HEK293 (cell line): Measurements from ENCODE around the gene PARP1.
A peak's percentile ranks its signal among the peaks of the same experiment; 100 is the strongest.

Experiments used
- CTCF ChIA-PET: fragments of 350-600 bp; formaldehyde crosslinking; extraction: SDS; loops from one replicate; lab custom pipeline; 2021; ENCODE audit warnings: antibody characterized with exemption; lab: Yijun Ruan, JAX
- POLR2A ChIA-PET: fragments of 300-600 bp; formaldehyde crosslinking; extraction: SDS; loops from one replicate; lab custom pipeline; 2020; ENCODE audit warnings: antibody characterized with exemption, inconsistent platforms; lab: Yijun Ruan, JAX
- H3K27ac ChIP-seq: fragments of 200-500 bp; sonication (Bioruptor generic); 2 replicates; pipeline ENCODE4 v1.5.1; 2014; ENCODE audit warnings: low read depth, low read length, control low read depth, inconsistent platforms; ENCODE audit errors: extremely low read depth
- H3K36me3 ChIP-seq, 2 experiments: fragments of 200-500 bp in 1 of 2; sonication (Bioruptor generic) in 1 of 2; 1 replicate in 1 of 2; 2 replicates in 1 of 2; pipeline ENCODE4 v1.5.1; 2014 to 2017; ENCODE audit warnings: inconsistent platforms in 2 of 2, low read length in 2 of 2; ENCODE audit not compliant: control insufficient read depth in 2 of 2, insufficient read depth in 1 of 2
- H3K4me1 ChIP-seq: fragments of 200-500 bp; sonication (Bioruptor generic); 2 replicates; pipeline ENCODE4 v1.5.1; 2014; ENCODE audit warnings: mild to moderate bottlenecking, low read length, inconsistent platforms; ENCODE audit not compliant: control insufficient read depth, insufficient read depth
- H3K4me3 ChIP-seq: 2 replicates; pipeline ENCODE4 v1.5.1; 2011; ENCODE audit warnings: low read depth, mild to moderate bottlenecking, control low read depth, low read length, moderate library complexity
- H3K9me3 ChIP-seq: fragments of 200-500 bp; sonication (Bioruptor generic); 2 replicates; pipeline ENCODE4 v1.5.1; 2014; ENCODE audit warnings: low read depth, low read length, inconsistent platforms; ENCODE audit not compliant: control insufficient read depth, insufficient read depth
- ELK4 ChIP-seq: IDR thresholded peaks from 2 replicates; pipeline ENCODE4 v1.6.1; 2011; ENCODE audit warnings: mild to moderate bottlenecking, low read depth, low read length, borderline replicate concordance
- KLF17 ChIP-seq: fragments of 450-650 bp; formaldehyde crosslinking; IDR thresholded peaks from 2 replicates; pipeline ENCODE4 v1.5.1; 2016; ENCODE audit warnings: missing biosample characterization, missing genetic modification characterization
- MZF1 ChIP-seq: fragments of 450-650 bp; formaldehyde crosslinking; IDR thresholded peaks from 2 replicates; pipeline ENCODE4 v1.5.1; 2017; ENCODE audit warnings: missing biosample characterization, missing genetic modification characterization, borderline replicate concordance
- PRDM10 ChIP-seq: fragments of 450-650 bp; formaldehyde crosslinking; IDR thresholded peaks from 2 replicates; pipeline ENCODE4 v1.5.1; 2016; ENCODE audit warnings: missing biosample characterization, missing genetic modification characterization
- PRDM4 ChIP-seq: fragments of 450-650 bp; formaldehyde crosslinking; IDR thresholded peaks from 2 replicates; pipeline ENCODE4 v1.5.1; 2017; ENCODE audit warnings: missing biosample characterization, missing genetic modification characterization
- ZNF133 ChIP-seq: fragments of 450-650 bp; formaldehyde crosslinking; IDR thresholded peaks from 2 replicates; pipeline ENCODE4 v1.5.1; 2016; ENCODE audit warnings: missing biosample characterization, missing genetic modification characterization
- ZNF140 ChIP-seq: fragments of 450-650 bp; formaldehyde crosslinking; IDR thresholded peaks from 2 replicates; pipeline ENCODE4 v1.5.1; 2016; ENCODE audit warnings: missing biosample characterization, missing genetic modification characterization
- ZNF18 ChIP-seq: fragments of 450-650 bp; formaldehyde crosslinking; IDR thresholded peaks from 2 replicates; pipeline ENCODE4 v1.5.1; 2016; ENCODE audit warnings: missing biosample characterization, missing genetic modification characterization
- ZNF354C ChIP-seq: fragments of 450-650 bp; formaldehyde crosslinking; IDR thresholded peaks from 2 replicates; pipeline ENCODE4 v1.5.1; 2016; ENCODE audit warnings: missing biosample characterization, missing genetic modification characterization, low read depth, borderline replicate concordance
- ZNF366 ChIP-seq: fragments of 450-650 bp; formaldehyde crosslinking; conservative IDR thresholded peaks from 2 replicates; pipeline ENCODE4 v1.5.1; 2016; ENCODE audit warnings: missing biosample characterization, missing genetic modification characterization
- ZNF510 ChIP-seq: fragments of 450-650 bp; formaldehyde crosslinking; IDR thresholded peaks from 2 replicates; pipeline ENCODE4 v1.5.1; 2018; ENCODE audit warnings: mild to moderate bottlenecking, missing genetic modification characterization, missing biosample characterization; ENCODE audit not compliant: insufficient replicate concordance
- ZNF518A ChIP-seq: fragments of 450-650 bp; formaldehyde crosslinking; conservative IDR thresholded peaks from 2 replicates; pipeline ENCODE4 v1.5.1; 2016; ENCODE audit warnings: low read depth, missing biosample characterization, missing genetic modification characterization
- ZNF621 ChIP-seq: fragments of 450-650 bp; formaldehyde crosslinking; IDR thresholded peaks from 2 replicates; pipeline ENCODE4 v1.5.1; 2017; ENCODE audit warnings: missing biosample characterization, missing genetic modification characterization
- ZNF623 ChIP-seq: fragments of 450-650 bp; formaldehyde crosslinking; IDR thresholded peaks from 2 replicates; pipeline ENCODE4 v1.5.1; 2016; ENCODE audit warnings: missing biosample characterization, missing genetic modification characterization
- ZNF776 ChIP-seq: fragments of 450-650 bp; formaldehyde crosslinking; IDR thresholded peaks from 2 replicates; pipeline ENCODE4 v1.5.0; 2017; ENCODE audit warnings: missing biosample characterization, missing genetic modification characterization, borderline replicate concordance
- ZSCAN5A ChIP-seq: fragments of 450-650 bp; formaldehyde crosslinking; IDR thresholded peaks from 2 replicates; pipeline ENCODE4 v1.5.1; 2016; ENCODE audit warnings: missing biosample characterization, missing genetic modification characterization

PARP1 gene

GRCh38 chr1:226324479-226324878, 83.4 kb downstream of the PARP1 start:
- Histone ChIP-seq H3K36me3 (no peaks in the 10 kb centered on the region), H3K4me3 (no peak overlapping the region), H3K9me3 (no peaks in the 10 kb centered on the region), H3K27ac (no peak overlapping the region), H3K4me1 (no peaks in the 10 kb centered on the region)
- POLR2A ChIA-PET, result interaction anchor here (1.9 to 2.2 kb wide), 2 partner anchors 13 to 16 kb away, joined by 5 to 9 read pairs; partner anchors contain the start of gene LIN9
- CTCF ChIA-PET, result interaction anchor here (1.5 to 3.2 kb wide), 3 partner anchors 9 to 199 kb away, joined by 4 to 19 read pairs (median 10); no protein-coding TSS in a partner anchor
- TF ChIP-seq ZNF366 (tag by site-specific recombination) (no peak), ZNF623 (tag by site-specific recombination) (peak; percentile 83), ZSCAN5A (tag by site-specific recombination) (no peak)

- H3K4me1 ChIP-seq, result no peaks in the 10 kb centered on the region
- no peak overlapping the region for H3K4me3 ChIP-seq
- H3K9me3 ChIP-seq, result no peaks in the 10 kb centered on the region
- no peaks in the 10 kb centered on the region for H3K36me3 ChIP-seq
- ChIA-PET POLR2A (interaction anchor here (1.6 to 2.2 kb wide), 2 partner anchors 12 to 14 kb away, joined by 5 to 6 read pairs; partner anchors contain the start of gene LIN9), CTCF (interaction anchor here (1.5 to 3.2 kb wide), 2 partner anchors 11 to 198 kb away, joined by 4 to 19 read pairs; no protein-coding TSS in a partner anchor)
- H3K27ac ChIP-seq, result no peak overlapping the region
- TF ChIP-seq ZNF18 (tag by site-specific recombination), result no peak
- no peak for TF ChIP-seq ZNF354C (tag by site-specific recombination)
- TF ChIP-seq PRDM4 (tag by site-specific recombination), result no peak
- TF ChIP-seq MZF1 (tag by site-specific recombination), result no peak
- no peak for TF ChIP-seq KLF17
- TF ChIP-seq PRDM10 (tag by site-specific recombination), result no peak
- no peak for TF ChIP-seq ZNF510 (tag by site-specific recombination)
- no peak for TF ChIP-seq ZNF621
- no peak for TF ChIP-seq ZNF140
- no peak for TF ChIP-seq ZNF133 (tag by site-specific recombination)
- no peak for TF ChIP-seq ZNF518A (tag by site-specific recombination)
- TF ChIP-seq ELK4, result no peak
- no peak for TF ChIP-seq ZNF776
Observed at GRCh38 chr1:226322986-226323385, 84.9 kb downstream of the PARP1 start.
